ENCODE results near the gene SF3A1.

Gene SF3A1

DNA sequence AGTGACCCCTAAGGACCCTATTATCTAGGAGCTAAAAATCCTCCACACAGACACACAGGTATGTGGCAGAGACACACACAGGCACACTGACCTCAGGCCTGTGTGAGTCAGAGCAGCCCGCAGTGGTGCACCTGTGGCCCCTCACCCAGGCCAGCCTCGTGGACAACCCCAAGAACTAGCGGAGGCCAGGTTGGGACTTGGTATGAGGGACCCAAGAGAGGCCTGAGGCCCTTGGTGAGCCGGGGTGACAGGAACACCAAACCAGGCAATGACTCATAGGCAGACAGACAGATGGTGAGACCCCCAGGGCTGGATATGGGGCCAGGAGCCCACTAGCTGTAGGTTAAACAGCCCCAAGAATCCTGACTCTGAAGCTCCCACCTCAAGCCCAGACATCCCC is 73.4 kb downstream of the SF3A1 start:
- ChIA-PET CTCF (interaction anchor here (0.8 to 10.0 kb wide), 8 partner anchors 20 to 180 kb away, joined by 3 to 268 read pairs (median 4); no protein-coding TSS in a partner anchor), POLR2A (no interaction called here)

DNA sequence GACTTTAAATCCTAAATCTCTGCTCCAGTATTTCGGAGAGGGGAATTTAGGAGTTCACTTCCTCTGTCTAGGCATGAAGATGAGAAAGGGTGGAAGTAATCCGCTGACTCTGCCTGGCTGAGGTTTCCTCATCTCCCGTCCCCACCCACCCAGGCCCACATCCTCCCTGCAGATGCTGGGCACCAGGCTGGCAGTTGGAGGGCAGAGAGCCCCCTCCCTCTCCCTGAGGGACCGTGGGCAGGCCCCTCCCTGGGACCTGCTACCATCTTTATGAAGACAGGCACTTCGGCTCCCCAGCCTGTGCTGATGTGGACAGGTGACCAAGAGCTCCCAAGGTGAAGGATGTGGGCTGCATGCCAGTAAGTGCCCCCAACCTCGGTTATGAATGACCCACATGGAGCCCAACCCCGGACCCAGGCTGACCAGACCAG is 74.1 kb downstream of the SF3A1 start:
- CTCF ChIA-PET: interaction anchor here (0.8 to 10.0 kb wide), 7 partner anchors 19 to 179 kb away, joined by 3 to 268 read pairs (median 3); no protein-coding TSS in a partner anchor
- TF ChIP-seq, protein P1, sequence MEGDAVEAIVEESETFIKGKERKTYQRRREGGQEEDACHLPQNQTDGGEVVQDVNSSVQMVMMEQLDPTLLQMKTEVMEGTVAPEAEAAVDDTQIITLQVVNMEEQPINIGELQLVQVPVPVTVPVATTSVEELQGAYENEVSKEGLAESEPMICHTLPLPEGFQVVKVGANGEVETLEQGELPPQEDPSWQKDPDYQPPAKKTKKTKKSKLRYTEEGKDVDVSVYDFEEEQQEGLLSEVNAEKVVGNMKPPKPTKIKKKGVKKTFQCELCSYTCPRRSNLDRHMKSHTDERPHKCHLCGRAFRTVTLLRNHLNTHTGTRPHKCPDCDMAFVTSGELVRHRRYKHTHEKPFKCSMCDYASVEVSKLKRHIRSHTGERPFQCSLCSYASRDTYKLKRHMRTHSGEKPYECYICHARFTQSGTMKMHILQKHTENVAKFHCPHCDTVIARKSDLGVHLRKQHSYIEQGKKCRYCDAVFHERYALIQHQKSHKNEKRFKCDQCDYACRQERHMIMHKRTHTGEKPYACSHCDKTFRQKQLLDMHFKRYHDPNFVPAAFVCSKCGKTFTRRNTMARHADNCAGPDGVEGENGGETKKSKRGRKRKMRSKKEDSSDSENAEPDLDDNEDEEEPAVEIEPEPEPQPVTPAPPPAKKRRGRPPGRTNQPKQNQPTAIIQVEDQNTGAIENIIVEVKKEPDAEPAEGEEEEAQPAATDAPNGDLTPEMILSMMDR (IDR thresholded peaks at IDR 0.05; ENCODE audit: control extremely low read depth, extremely low read depth, low read depth, missing control alignments): no peak
- no peak for DNase-seq (ENCODE audit: extremely low spot score)
- POLR2A ChIA-PET: interaction anchor here (0.5 kb wide), 1 partner anchor 36 kb away, joined by 4 read pairs; no protein-coding TSS in a partner anchor

More for the DNA sequence above, 73.4 kb downstream of the SF3A1 start:
- TF ChIP-seq, protein P1 (IDR thresholded peaks at IDR 0.05; ENCODE audit: control extremely low read depth, extremely low read depth, low read depth, missing control alignments): no peak
- no peak for DNase-seq (ENCODE audit: extremely low spot score)
